ENCODE measurements around the gene CYP39A1.

The CYP39A1 gene

DNA sequence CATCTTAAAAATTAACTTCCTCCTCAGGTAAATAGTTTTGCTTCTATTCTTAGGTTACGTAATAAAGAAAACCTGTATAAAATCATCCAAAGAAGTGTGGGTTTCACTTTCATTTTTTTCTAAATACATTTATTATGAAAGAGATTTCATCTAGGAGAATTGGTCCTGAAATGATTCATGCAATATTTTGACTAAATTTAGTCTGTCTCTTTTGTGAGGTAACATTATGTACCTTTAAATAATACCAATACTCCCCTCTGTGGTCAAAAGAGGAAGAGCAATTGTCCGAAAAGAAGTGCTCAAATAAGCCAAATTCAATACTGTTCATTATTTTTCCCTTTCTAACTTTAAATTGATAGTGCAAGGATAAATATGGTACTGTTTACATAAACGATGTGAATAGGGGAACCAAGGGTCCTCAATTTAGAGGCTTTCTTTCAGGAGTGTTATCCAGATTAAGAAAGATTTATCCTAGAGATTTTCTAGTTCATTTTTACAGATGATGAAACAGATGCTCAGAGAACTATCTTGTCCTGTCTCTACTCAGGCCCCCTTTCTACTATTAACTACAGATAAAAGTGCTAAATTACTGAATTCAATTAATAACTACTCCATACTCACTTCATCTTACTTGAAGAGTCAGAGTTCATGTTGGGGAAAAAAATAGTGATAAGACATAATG, 26.2 kb downstream of the CYP39A1 start:
- TF ChIP-seq CTCF (IDR thresholded peaks at IDR 0.05; ENCODE audit: low read depth, low read length, missing control alignments), result peak; percentile 43
- peak; percentile 5 for DNase-seq (ENCODE audit: low read depth)
- H3K4me3 ChIP-seq (ENCODE audit: low read depth, low read length), result no peak overlapping the region

DNA sequence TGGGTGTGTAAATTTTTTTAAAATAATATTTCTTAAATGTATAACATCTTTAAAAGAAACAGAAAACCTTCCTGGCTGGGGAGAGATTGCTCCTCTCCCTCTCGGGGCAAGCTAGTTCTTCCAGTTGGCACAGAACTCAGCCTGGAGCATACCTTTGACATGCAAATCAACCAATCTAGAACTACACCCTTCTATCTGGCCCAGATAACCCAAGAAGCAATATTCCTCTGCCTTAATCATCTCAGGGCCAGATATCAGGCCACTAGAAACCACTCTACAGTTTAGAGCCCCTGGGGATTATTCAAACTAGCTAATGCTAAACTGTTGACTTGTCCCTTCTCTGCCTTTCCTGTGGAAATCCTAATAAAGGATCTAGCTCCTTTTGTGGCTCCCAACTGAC, 33.9 kb downstream of the CYP39A1 start:
- no peak for DNase-seq (ENCODE audit: low read depth)
- H3K4me3 ChIP-seq (ENCODE audit: low read depth, low read length), result no peak overlapping the region
- TF ChIP-seq CTCF (IDR thresholded peaks at IDR 0.05; ENCODE audit: low read depth, low read length, missing control alignments), result no peak

- DNase-seq (ENCODE audit: low read depth), result no peak
- no peak overlapping the region for H3K4me3 ChIP-seq (ENCODE audit: low read depth, low read length)
- TF ChIP-seq CTCF (IDR thresholded peaks at IDR 0.05; ENCODE audit: low read depth, low read length, missing control alignments), result no peak
Measured at GRCh38 chr6:46612645-46613044, 40.0 kb downstream of the CYP39A1 start.

DNA sequence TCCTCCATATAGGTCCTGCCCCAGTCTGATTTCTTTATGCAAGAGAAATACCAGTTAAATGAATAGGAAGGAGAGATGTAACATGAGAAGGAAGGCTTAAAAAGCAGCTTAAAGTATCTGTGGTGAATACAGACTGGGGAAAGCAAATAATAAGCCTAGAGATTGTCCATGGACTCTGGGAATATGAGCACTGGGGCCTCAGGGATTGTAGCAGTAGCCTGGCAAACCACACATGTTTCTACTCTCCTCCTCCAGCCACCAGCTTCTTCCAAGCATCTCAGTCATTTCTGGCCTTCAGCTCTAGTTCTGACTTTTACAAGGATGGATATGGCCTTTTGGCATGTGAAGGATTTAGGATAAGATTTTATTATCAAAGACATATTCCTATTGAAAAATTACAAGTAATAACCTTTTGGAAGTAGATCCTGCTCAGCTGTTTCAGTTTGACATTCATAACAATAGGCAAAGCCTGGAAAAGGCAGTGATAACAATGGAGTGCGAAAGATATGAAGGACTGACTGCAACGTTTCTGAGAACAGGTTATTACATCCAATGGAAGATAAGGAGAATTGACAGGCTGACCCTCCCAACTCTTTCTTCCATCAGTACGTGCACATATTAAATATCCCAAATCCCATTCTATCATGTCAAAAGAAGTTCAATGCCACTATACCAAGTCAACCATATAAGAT, 41.6 kb downstream of the CYP39A1 start:
- no peak for TF ChIP-seq CTCF (IDR thresholded peaks at IDR 0.05; ENCODE audit: low read depth, low read length, missing control alignments)
- DNase-seq (ENCODE audit: low read depth), result no peak
- H3K4me3 ChIP-seq (ENCODE audit: low read depth, low read length), result no peak overlapping the region

GRCh38 chr6:46606338-46606737, 46.3 kb downstream of the CYP39A1 start:
- no peak for DNase-seq (ENCODE audit: low read depth)
- H3K4me3 ChIP-seq (ENCODE audit: low read depth, low read length), result no peak overlapping the region
- no peak for TF ChIP-seq CTCF (IDR thresholded peaks at IDR 0.05; ENCODE audit: low read depth, low read length, missing control alignments)

- no peak for DNase-seq (ENCODE audit: low read depth)
- no peak for TF ChIP-seq CTCF (IDR thresholded peaks at IDR 0.05; ENCODE audit: low read depth, low read length, missing control alignments)
- no peak overlapping the region for H3K4me3 ChIP-seq (ENCODE audit: low read depth, low read length)
Measured at GRCh38 chr6:46605091-46605797, 47.4 kb downstream of the CYP39A1 start.

All from GM12864 (cell line).